Bronchial epithelial cell (primary cell): ENCODE results near the gene SLC19A3. TPM values are rescaled to one million over a fixed set of nuclear protein-coding genes. Genes with fewer than 3 reads are reported as not detected.

ENCODE experiments used
- DNase-seq: peaks from one replicate; pipeline ENCODE4 v3.0.0-alpha.2; 2010; ENCODE audit warnings: low read depth
- FAIRE-seq: peaks from 2 replicates; lab custom pipeline; 2011; peaks lifted over from hg19 to GRCh38; lab: Jason Lieb, UNC
- H3K27me3 ChIP-seq: 2 replicates; pipeline ENCODE4 v1.5.1; 2011; ENCODE audit warnings: low read length; ENCODE audit not compliant: control insufficient read depth, insufficient read depth
- H3K36me3 ChIP-seq: 2 replicates; pipeline ENCODE4 v1.5.1; 2011; ENCODE audit warnings: low read length; ENCODE audit not compliant: control insufficient read depth, insufficient read depth
- H3K4me3 ChIP-seq: 2 replicates; pipeline ENCODE4 v1.5.1; 2011; ENCODE audit warnings: mild to moderate bottlenecking, low read depth, low read length, control low read depth
- CTCF ChIP-seq: IDR thresholded peaks from 2 replicates; pipeline ENCODE4 v1.5.1; 2011; ENCODE audit warnings: mild to moderate bottlenecking, moderate library complexity, low read length, control low read depth, inconsistent platforms; ENCODE audit not compliant: insufficient read depth, severe bottlenecking
- total RNA-seq: library from RNA; depleted of rRNA; stranded (reverse); fragments of >200 nt; gene quantifications from 2 replicates; pipeline ENCODE4 v1.2.1, GENCODE V29; 2014

SLC19A3 gene
- total RNA-seq, 1 donor from 2014 or later, result not detected

- FAIRE-seq, result no peak
- no peak for TF ChIP-seq CTCF
- DNase-seq, result peak; percentile 37
- Histone ChIP-seq H3K27me3 (no peaks in the 10 kb centered on the region), H3K36me3 (no peaks in the 10 kb centered on the region), H3K4me3 (no peak overlapping the region)
Measured at GRCh38 chr2:227720680-227721079, 2.9 kb upstream of the SLC19A3 start.

- no peaks in the 10 kb centered on the region for H3K36me3 ChIP-seq
- no peaks in the 10 kb centered on the region for H3K27me3 ChIP-seq
- peak; percentile 15 for DNase-seq
- TF ChIP-seq CTCF, result no peak
- no peak for FAIRE-seq
- H3K4me3 ChIP-seq, result no peak overlapping the region
Measured at GRCh38 chr2:227719641-227720040, 1.8 kb upstream of the SLC19A3 start.

- Histone ChIP-seq H3K4me3 (no peak overlapping the region), H3K27me3 (no peaks in the 10 kb centered on the region), H3K36me3 (no peaks in the 10 kb centered on the region)
- FAIRE-seq, result no peak
- no peak for TF ChIP-seq CTCF
- no peak for DNase-seq
Measured at GRCh38 chr2:227716501-227716900, 1.3 kb downstream of the SLC19A3 start.

- no peak for TF ChIP-seq CTCF
- H3K4me3 ChIP-seq, result no peak overlapping the region
- no peaks in the 10 kb centered on the region for H3K36me3 ChIP-seq
- H3K27me3 ChIP-seq, result no peaks in the 10 kb centered on the region
- FAIRE-seq (no peak), DNase-seq (no peak)
Measured at GRCh38 chr2:227713291-227713690, 4.5 kb downstream of the SLC19A3 start.

- Histone ChIP-seq H3K36me3 (no peaks in the 10 kb centered on the region), H3K4me3 (no peak overlapping the region), H3K27me3 (no peaks in the 10 kb centered on the region)
- FAIRE-seq, result no peak
- TF ChIP-seq CTCF, result no peak
- no peak for DNase-seq
Measured at GRCh38 chr2:227710986-227711385, 6.8 kb downstream of the SLC19A3 start.

- no peak for TF ChIP-seq CTCF
- Histone ChIP-seq H3K36me3 (no peaks in the 10 kb centered on the region), H3K4me3 (no peak overlapping the region), H3K27me3 (no peaks in the 10 kb centered on the region)
- FAIRE-seq (no peak), DNase-seq (no peak)
Measured at GRCh38 chr2:227707390-227707789, 10.4 kb downstream of the SLC19A3 start.
